Fibroblast of upper back skin (primary cell): ENCODE data around the gene SEL1L3.

ENCODE experiments used
- DNase-seq: peaks from one replicate; pipeline ENCODE4 v3.0.0-alpha.2; 2013

The SEL1L3 gene

DNA sequence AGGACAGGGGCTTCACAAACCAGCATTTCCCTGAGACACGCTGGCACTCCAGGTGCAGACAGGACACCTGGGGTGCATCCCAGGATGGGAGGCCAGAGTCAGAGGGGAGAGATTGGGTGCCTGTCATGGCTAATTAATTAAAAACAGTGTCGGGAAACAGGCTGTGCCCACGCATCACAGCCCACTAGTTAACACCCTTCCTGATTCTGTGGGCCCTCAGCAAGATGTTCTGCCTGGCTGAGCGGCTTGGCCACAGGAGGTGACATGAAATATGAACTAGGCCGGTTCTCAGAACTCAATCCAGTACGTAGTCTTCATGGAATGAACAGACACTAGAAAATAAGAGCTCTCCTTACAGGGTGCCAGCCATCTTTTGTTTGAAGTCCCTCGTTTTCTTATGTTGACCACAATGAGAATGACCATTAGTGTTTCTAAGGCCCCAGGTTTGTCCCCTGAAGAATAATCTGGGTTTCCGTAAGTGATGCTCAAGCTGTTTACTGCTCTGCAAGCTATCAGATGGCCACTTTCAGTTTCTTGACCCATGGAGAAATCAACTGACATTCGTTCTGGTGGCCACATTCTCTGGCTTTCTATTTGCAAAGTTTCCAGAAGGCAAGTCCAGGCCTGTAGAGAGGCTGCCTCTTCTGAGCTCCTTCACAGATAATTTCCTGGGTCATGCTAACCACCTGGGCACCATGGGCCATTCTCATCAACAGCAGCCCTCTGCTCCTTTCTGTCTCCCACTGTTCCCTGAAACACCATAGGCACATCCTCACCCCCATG lies 134.9 kb downstream of the SEL1L3 start:
- no peak for DNase-seq

DNA sequence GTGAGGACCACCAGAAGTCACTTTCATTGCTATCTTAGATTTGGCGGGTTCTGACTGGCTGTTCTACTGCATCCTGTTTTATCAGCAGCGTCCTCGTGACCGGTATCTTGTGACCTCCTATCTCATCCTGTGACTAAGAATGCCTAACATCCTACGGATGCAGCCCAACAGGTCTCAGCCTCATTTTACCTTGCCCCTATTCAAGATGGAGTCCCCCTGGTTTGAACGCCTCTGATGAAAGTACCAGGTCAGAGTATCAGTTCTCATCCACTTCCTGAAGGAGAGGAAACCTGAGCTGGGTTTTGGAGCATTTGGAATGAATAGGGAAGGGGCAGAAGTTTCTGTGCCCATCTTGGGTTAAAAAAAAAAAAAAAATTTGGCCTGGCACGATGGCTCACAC lies 136.9 kb downstream of the SEL1L3 start:
- DNase-seq: no peak

DNA sequence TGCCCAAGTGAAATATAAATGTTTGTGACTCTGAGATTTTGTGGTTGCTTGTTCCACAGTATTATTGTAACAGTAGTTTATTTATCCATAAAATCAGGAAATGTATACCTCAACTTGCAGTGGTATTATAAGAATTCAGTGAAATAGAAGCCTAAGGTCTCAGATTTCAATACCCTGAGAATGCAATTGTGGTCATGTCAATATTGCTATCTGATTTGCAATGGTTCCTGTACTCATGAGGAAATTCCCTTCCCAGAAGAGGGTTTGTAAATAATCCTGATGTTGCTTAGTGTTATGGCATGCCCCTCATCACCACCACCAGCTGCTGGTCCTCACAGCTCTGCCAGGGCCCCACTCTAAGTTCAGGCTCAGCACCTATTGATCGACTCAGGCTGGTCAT lies 139.4 kb downstream of the SEL1L3 start:
- DNase-seq: no peak

DNA sequence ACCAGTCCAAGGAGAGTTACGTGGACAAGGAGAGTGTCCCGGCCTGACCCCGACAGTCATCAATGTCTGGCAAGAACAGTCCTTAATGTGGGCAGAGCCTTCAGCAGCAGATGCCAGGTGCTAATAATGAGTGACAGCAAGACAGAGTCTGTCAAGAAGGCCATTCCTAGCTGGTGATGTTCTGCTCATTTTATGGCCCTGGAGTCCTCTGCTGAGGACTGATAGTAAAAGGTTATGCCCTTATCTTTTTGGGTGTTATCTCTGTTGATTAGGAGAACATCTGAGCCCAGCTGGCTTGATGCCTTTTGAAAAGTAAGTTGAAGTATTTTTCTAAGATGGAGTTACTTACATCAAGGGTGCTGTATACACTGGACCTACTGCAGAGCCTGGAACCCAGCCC lies 139.8 kb downstream of the SEL1L3 start:
- no peak for DNase-seq

DNA sequence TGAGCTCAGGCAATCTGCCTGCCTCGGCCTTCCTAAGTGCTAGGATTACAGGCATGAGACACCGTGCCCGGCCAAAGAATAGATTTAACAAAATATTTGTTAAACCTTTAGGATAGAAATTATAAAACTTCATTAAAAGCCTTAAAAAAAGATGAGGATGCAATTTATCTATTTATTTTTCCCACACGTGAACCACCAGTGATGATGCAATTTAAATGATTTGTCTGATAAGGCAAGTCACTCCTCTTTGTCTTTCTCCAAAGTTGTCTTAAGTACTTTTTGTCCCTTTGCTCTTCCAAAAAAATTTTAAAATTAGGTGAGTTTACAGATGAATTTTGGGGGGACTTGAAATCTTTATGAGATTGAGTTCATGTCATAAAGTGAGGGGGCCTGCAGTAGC lies 149.0 kb downstream of the SEL1L3 start:
- no peak for DNase-seq

DNA sequence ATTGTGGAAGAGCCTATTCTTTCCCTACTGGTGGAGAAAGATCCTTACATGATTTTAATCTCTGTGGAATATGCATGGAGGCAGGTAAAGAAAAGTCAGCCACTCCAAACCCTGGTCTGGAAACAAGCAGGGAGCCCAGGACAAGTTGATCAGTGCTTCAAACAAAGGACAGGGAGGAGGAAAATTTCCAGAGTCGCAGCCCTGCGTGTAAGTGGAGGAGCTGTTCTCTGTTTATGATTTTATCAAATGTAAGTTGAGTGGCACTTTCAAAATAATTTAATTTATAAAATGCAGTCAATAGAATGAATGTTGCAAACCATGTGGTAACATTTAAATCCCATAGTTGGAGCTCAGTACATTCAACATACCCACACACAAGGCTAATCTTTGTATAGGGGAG lies 150.2 kb downstream of the SEL1L3 start:
- DNase-seq: no peak

DNA sequence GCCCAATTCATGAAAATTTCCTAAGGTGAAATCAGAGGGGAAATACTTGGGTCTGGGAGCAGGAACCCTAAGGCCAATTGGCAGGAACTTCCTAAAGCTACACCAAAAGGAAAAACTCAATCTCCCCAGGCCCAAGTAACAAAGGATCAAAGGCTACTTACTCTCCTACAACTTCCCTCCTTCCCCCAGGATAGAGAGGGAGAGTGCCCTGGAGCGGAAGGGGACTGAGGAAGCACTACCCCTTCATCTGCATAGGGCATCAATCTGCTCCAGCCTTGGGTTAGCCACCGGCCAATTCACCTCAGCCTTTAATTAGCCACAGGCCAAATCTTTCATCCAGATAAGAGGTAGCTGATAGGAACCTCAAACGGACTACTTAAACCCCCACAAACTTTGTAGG lies 152.2 kb downstream of the SEL1L3 start:
- no peak for DNase-seq

DNA sequence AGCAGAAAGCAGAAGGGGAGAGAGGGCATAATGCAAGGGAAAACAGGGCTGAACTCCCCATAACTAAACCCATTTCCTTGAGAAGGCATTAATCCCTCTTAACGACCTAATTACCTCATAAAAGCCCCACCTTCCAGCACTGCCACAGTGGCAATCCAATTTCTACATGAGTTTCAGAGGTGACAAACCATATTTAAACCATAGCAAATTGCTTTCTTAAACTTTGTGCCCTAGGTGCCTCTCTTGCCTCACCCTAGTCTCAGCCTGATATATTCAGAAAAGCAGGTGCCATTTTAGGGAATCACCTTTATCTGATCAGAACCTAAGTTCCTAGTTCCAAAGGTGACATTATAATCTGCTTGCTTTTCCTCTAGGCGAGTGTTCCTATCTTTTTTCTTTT lies 158.3 kb downstream of the SEL1L3 start:
- no peak for DNase-seq

DNA sequence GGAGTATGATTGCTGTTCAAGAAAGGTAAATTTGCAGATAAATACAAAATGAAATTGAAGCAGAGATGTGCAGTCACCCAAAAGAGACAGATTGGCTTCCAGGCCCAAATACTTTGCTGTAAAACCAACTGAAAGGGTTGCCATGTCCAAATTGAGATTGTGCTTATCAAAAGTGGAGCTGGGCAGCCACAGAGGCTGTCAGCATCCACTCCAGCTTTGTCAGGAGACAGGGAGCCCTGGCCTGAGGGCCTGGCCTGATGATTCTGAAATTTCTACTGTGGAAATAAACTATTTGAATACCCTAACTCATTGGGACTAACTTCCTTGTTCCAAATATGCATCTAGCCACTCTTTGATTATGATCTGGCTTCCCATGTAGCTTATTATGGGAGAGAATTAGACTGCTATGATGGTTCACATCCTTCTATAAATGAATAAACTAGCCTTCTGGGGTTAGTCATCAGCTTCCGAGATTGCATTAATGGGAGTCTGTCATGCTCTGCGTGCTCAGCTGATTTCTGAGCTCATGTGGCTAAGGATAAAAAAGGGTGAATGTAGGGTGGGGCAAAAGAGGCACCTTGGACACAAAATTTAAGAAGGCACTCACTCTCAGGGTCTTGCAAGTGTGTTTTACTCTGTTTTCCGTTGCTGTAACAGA lies 158.9 kb downstream of the SEL1L3 start:
- DNase-seq: peak; percentile 16

DNA sequence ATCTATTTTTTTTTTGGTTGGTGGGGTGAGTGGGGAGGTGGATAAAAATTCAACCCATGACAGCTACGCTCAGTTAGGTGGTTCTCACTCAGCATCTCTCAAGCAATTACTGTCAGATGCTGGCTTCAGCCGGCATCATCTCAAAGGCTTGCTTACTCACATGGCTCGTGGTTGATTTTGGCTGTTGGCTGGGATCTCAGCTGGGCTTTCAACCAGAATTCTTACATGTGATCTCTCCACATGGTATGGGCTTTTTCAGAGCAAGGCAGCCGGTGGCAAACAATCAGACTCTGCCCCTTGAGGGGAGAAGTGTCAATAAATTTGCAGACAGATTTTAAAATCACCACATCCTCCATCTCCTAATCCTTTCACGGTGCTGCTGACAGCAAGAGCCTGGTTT lies 159.9 kb downstream of the SEL1L3 start:
- DNase-seq: peak; percentile 79

DNA sequence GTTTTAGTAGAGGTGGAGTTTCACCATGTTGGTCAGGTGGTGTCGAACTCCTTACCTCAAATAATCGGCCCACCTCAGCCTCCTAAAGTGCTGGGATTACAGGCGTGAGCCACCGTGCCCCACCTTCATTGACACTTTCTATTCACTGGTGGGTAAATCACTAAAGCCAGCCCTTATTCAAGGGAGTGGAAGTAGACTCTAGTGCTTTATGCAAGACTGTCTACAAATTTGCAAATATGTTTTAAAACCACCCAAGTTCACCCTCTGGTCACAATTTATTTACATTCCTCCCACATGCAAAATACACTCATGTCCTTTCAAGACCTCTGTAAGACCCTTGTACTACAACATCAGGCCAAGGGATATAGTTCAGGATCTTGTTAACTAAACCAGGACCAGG lies 162.1 kb downstream of the SEL1L3 start:
- DNase-seq: no peak

DNA sequence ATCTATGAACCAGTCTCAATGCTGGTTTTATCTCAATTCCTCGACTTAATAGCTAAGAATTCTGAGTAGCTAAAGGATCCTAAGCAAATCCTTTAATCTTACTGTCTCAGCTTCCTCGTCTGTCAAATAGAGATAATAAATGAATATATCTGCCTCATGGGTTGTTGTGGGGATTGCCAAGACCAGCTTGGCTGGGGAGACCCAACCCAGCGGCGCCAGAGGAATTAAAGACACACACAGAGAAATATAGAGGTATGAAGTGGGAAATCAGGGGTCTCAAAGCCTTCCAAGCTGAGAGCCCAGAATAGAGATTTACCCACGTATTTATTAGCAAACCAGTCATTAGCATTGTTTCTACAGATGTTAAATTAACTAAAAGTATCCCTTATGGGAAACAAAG lies 165.3 kb downstream of the SEL1L3 start:
- DNase-seq: no peak
